HG02571 (cell line): ENCODE measurements around the gene ITGA3.

Experiments used
- ATAC-seq: cut with Tn5 transposase; IDR thresholded peaks from one replicate; pipeline ENCODE4 v1.9.1; 2021; ENCODE audit warnings: mild to moderate bottlenecking, moderate library complexity; ENCODE audit not compliant: unreplicated experiment

ITGA3 gene

DNA sequence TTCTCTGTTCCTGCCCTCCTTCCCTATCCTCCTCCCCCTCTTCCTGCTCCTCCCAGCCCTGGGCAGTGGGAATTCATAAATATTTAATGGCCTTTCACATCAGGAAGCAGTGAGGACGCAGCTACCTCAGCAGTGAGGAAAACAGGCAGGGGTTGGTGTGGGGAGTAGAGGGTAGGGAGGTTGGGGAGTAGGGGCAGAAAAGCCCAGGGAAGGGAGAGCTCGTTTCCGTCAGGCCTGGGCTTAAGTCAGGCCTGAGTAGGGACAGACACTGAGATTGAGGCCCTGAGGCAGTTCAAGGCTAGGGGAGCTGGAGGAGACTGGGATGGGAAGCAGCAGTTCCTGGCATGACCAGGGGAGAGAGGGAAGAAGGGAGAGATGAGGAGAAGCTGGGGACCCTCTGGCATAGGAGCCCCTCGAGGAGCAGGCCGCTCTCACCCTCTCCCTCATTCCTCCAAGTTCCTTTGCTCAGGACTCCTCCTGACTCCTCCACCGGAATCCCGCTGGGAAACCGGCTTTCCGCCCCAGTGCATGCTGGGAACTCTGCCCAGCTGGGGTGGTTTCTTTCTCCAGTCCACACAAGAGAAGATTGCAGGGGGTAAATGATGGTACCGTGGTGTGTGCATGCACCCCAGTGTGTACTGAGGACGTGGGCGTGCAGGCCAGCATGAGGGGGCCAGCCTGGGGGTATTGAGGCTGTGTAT, 67.9 kb downstream of the ITGA3 start:
- ATAC-seq, result no peak

DNA sequence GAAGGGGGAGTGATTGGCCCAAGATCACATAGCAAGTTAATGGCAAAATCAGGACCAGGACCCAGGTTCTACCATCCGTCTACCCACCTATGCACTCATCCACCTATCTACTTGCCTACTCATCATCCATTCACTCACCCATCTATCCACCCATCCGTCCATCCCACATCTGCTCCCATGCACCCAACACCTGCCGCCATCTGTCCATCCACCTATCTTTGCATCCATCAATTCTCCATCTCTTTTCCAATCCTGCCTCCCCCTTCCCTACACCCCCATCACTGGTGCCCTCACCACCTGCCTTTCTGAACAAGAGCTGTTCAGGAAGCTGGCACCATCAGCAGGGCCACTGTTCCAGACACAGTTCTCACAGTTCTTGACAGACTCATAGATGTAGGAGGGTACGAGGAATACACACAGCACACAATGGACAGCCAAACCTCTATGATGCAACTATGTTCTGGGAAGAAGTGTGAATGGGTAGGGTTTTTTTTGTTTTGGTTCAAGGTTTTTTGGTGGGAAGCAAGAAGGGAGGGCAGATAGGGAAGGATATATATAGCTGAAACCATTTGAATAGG, 69.6 kb downstream of the ITGA3 start:
- no peak for ATAC-seq

DNA sequence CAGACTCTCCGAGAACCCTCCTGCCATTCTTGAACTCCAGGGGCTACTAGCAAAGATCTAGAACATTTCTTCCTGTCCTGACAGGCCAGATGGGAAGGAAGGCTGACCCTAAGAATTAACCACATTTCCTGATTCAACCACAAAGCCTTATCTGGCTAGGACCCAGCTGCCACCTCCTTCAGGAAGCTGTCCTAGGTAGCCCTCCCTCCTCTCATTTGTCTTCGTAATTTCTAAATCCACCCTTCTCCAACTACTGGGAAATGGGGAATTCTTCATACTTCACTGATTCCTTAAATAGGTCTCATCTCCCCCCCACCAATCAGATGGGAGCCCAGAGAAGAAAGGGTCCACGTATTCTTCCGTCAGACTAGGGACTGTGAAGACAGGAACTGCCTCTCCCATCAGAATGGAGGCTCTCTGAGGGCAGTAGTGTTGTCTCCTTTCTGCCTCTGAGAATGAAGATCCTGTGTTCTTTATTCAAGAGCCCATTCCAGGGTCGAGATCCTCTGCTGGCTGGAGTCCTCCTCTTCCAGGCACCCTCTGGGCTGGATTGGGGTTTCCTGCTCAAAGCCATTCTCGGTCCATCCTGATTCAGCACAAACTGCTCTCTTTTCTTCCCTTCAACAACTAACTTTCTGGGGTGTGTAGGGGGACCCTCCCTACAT, 71.9 kb downstream of the ITGA3 start:
- no peak for ATAC-seq

DNA sequence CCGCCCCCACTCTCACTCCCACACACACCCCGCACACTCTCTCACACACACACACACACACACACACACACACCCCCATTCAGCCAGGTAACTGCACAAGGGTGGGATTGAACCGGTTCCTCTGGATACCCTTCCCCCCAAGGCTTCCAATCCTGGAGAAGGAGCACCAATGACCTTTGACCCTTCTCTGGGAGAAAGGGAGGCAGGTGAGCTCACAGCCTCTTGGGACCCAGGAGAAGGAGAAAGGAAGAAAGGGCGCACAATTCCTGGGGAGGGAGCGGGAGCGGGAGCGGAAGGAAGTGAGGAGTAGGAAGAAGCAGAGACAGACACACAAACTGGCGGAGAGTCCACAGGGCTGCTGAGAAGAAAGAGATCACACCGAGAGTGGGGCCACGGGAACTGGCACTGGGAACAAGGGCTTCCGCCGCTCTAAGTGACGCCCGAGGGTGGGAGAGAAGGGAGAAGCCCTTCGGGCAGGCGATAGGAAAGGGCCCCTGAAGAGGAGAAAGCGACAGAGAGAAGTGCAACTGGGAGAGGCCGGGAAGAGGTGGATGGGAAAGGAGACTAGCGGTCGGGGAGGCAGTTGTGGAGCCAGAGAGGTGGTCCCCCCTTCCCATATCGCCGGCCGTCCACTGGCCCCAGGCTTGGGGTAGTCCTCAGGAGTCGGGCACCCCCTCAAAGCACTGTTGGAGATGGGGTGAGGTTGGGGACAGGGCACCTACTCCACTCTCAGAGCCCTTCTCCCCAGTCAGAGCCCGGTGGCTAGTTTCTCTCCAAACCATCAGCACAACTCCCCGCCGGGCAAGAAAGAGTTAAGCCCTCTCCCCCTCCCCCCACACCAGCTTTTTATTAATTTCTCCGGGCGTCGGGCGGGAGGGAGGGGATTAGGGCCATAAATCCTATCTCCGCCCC, 72.8 kb downstream of the ITGA3 start:
- ATAC-seq, result no peak

DNA sequence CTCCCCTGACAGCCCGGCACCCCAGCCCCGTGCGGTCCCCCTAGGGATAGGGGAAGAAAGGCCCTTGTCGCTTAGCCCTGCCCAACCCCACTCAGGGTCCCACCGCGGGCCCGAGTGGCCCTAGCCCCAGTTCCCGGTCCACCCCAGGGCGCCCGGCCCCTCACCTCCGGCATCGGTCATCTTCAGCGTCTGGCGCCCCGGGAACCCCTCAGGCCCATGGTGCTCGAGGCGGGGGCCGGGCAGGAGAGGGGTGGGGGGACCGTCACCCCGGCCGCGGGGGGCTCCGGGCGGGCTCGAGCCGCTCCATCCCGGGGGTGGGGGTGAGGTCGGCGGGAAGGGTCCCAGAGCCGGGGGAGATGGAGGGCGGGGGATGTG, 73.4 kb downstream of the ITGA3 start:
- ATAC-seq, result no peak

DNA sequence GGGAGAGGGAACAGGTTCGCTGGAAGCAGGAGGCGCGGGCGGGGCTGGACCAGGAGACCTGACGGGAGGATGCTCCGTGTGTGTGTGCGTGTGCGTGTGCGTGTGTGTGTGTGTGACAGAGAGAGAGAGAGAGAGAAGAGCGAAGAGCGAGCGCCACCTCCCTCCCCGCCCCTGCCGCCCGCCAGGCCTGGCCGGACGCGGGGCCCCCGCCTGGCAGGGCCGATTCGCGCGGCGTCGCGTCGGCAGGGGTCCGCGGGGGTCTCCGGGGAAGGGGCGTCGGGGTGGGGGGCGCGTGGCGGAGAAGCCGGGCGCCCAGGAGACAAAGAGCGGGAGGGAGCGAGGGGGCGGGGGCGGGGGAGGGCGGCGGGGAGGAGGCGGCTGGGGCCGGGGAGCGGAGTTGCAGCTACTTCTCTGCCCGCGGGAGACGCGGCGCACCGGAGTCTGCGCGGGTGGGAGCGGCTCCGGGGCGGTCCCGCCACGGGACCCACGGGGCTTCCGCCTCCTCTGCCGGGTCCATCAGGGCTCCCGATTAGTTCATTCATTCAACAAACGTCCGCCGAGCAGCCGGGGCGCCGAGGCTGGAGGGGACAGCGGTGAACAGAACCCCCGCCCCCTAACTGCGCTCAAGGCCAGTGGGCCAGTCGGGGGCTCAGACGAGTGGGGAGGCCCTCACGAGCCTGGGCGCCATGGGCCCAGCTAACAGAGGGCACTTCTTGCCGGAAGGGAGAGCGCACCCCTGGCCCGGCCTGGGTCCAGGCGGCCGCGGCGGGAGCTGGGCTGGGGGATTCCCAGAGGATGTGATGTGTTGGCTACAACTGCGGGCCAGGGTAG, 74.0 kb downstream of the ITGA3 start, which contains the start of gene SAMD14:
Gene SAMD14 (minus strand): TSS at position 433 of the 831 bp plus-strand sequence. CDS start 5,201 bp downstream, outside the sequence.
- ATAC-seq, result no peak

DNA sequence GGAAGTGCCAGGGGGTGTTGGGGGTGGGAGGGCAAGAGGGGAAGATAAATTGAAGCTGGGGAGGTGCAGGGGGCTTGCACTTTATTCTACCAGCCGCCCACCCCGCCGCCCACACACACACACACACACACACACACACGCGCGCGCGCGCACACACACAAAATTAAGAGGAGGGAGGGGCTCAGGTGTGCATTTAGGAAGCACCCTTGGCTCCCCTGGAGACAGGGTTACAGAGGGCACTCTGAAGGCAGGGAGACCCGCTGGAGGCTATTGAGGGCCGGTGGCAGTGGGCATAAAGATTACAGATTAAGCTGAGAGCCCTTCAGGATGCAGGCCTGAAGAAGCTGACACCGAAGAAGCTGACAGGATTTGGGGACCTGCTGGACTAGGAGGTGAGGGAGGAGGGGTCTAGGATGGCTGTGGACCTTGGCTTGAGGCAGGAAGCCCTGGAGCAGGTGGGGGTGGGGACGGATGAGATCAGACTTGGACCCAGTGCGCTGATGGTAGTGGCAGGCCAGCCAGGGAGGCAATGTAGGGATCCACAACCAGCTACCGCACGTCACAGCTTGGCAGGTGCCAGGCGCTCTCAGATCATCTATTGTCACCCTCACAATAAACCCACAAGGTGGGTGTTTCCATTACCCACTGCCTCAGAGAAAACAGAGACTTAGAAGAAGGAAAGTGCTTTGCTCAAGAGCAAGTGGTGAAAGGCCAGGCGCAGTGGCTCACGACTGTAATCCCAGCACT, 74.8 kb downstream of the ITGA3 start:
- ATAC-seq, result no peak

DNA sequence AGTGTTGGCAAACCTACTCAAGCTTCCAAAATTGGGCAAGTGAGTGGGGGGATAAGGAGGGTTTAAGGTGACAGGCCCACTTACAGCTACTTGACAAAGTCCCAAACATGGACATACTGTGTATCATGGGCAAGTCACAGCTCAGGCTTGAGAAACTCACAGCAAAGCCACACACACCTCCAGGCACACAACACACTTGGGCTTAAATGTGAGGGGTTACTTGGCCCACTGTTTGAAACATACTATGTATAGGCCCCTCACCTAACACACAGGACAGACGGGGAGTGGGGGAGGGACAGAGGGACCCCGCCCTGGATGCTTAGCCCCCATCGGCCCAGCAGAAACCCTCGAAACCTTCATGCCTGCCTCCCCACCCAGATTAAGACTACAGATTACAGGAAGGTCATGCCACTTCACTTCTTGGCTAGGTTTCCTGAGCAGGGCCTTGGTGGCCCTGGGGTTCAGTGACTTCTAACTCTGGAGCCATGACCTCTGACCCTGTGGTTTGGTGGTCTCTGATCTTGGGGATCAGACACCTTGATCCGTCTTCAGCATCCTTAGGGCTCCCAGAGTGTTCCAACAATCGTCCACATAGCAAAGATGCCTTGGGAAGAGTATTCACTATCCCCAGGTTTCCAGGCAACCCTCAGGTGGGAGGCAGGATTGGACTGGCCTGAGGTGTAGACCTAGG, 76.3 kb downstream of the ITGA3 start:
- ATAC-seq, result no peak

DNA sequence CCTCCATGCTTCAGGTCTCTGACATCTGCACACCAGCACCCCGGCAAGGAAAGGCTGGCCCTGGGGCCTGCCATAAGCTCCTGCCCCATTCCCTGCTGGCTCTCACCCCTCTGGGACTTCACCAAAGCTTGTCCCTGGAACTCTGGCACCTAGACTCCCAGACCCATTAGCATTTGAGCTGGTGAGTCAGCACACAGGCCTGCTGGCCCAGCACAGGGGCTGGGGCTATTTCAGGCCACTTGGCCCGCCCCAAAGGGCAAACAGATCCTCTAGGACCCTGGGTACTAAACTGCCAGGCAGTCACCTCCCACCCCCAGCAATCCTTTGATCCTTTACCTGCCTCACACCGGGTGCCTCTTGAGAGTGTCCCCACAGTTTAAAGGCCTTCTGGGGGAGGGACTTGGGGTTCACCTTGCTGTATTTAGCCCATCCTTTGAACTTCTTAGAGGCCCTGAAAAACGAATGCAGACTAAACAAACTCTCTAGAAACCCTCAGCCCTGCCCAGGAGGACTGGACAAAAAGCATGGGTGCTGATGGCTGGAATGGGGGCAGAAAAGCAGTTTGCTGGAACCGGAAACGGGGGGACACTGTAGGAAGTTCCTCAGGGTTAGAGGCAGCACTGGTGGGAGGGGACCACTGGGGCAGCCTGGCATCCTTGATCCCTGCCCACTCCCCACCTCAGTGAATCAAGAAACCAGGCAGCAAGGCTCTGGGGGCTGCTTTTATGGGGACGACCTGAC, 77.3 kb downstream of the ITGA3 start:
- ATAC-seq, result no peak

DNA sequence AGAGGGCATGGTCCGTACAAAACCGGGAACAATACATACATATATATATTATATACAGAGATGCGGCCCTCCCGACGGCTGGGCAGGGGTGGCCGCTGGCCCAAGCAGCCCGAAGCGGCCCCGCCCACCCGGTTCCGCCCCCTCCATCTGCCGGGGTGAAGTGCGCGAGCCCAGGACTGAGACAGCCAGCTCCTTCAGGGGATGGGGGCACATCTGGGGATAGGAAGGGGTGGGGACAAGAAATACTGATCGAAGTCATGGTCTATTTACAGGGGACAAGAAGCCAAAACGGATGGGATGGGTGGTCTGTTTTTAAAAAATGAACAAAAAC, 77.8 kb downstream of the ITGA3 start:
- ATAC-seq, result no peak

DNA sequence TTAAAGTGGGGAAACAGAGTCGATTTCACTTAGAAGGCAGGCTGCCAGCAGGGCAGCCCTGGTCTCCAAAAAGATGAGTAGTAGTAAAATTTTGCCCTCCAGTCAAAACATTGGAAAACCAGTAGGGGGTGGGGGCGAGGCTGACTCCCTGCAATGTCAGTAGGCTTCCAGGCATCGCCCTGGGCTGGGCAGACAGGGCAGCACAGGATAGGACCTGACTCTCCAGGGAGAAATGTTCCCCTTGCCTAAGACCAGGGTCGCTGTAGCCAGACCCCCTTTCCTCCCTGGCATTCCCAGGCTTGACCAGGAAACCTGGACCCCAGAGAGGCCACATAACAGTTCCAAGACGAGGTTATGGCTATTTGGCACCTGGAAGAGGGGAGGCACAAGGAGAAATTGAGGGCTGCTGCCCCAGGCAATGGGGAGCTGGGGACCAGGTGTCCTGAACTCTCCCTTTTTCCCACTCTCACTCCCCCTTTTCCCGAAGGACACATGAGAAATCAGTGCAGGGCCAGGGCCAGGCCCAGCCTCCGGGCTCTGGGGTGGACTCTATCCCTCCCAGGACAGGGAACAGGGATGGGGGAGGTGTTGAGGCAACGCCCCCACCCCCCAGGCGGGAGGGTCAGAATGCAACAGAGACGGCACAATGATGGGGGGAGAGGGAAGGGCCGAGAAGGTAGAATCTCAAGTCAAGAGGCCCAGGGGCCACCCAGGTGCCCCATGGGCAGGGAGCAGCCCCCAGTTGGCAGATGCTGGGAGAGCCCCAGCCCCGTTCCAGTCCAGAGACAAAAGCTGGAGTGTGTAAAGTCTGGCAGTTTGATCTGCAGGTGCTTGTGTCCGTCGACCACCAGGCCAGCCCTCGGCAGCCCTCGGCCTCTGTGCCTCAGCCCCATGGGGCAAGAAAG, 78.5 kb downstream of the ITGA3 start:
- ATAC-seq, result no peak

DNA sequence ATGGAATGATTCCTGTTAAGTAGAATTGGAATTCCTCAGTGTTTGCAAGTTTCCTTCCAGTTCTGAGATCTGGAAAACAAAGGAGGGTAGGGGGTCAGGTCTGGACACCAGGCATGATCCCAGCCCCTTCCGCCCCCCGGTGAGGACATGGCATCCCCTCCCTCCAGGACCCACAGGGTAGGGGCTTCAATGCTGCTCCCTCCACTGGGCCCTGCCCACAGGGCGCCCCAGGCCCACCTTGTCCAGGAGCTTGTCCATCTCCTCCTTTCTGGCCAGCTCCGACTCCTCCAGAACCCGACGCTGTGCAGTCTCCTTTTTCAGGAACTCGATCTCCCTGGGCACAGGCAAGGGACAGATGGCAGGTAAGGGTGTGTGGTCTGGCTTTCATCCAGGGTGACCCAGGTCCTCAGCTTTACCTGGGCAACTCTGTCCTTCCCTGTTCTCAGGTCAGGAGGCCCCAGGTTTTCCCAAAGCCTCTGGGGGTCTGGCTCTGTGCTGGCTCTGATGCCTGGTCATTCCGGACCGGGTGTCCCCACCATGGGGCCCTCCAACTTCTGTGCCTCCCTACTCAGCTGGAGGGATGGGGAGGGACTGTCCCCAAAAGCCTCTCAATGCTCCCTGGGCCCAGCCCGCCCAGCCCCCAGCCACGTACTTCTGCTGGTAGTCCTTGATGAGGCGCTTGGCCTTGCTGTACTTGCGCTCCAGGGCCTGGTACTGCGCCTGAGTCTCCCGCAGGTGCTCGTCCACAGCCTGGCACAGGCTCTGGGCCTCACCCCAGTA, 79.6 kb downstream of the ITGA3 start:
- ATAC-seq, result no peak

DNA sequence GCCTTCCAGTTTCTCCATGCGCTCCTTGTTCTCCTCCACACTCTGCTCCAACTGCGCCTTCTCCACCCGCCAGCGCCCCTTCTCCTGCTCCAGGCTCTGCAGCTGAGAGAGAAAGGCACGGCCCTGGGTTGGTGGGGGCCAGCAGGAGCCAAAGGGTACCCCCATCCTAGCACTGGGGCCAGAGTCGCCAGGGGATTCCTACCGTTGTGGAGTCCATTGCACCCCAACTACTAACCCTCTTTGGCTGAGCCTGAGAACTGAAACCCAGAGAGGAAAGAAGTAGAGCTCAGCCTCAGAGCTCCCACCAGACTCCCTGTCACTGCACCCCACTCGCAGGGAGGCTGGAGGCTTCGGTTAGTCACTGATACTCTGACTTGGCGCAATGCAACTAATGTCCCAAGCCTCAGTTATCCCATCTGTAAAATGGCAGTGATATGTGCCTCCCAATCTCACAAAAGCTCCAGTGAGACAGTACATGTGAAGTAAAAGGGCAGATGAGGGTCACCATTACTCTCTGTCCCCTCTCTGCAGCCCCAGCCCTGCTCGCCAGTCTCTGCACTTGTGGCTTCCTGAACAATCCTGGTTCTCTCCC, 80.3 kb downstream of the ITGA3 start:
- ATAC-seq, result no peak

DNA sequence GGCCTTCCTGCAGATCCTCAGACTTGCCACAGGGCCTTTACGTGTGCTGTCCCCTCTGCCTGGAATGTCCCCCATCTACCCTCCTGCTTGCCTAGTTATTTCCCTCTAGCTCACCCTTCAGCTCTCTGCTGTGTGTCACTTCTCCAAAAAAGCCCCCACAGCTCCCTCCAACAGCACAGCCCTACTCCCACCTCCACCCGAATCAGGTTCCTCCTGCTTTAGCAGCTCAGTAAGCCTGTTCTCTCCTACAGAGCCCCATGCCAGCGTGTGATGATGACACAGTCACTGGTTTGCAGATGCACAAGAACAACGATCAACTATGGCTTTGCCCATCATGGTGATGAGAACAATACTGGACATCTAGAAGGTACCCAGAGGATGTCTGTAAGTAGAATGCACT, 81.1 kb downstream of the ITGA3 start:
- ATAC-seq, result no peak

DNA sequence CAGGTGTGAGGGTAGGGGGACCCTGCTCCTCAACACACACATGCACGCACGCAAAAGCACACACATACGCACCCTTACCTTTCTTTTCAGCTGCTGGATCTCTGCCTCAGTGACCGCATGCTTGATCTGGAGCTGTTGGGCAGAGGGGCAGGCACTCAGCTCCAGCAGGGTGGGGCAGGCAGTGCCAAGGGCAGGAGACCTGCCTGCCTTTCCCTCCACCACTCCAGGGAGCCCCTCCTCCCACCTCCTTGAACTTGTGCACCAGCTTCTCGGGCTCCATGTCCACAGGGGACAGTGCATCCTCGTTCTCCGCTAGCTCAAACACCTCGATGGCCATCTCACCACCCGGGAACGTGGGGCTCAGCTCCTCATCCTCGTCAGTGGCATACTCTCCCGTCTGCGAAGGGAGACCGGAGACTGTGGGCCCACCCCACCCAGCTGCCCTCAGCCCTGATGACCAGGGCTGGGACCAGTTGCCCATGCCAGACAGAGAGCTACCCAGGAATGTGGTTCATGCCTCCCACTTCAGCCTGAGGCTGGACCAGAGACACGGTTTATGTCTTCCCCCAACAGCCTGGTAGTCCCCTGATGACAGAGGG, 83.4 kb downstream of the ITGA3 start:
- ATAC-seq, result no peak
